ENCODE measurements around the gene SMYD2. TPM values are rescaled to one million over a fixed set of nuclear protein-coding genes. Genes with fewer than 3 reads are reported as not detected.

The SMYD2 gene
- total RNA-seq, 4 donors from 2014 or later = 6.8 to 41.3 (median 19.2) TPM

DNA sequence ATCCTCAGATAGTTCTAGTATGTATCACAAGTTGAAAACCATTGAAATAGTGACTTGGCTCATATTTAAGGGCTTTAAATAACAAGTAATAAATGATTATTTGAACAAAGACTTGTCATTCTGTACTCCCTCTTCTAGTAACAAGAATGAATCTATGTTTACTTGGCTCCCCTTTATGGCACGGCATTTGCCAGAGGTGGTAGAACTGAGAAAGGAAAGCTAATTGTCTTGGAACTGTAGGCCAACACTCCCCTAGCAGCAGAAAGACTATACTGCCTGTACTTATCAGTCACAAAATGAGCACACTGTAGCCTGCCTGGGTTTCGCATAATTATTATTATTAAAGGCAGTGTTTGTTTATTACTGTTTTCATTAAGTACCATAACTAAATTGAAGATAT is 29.6 kb upstream of the SMYD2 start:
- H3K36me3 ChIP-seq = no peaks in the 10 kb centered on the region
- no peak overlapping the region for H3K27ac ChIP-seq
- no peak for DNase-seq
- TF ChIP-seq CTCF (IDR thresholded peaks at IDR 0.05) (no peak), POLR2A (IDR thresholded peaks at IDR 0.05) (no peak)
- H3K9me3 ChIP-seq = no peaks in the 10 kb centered on the region
- no peaks in the 10 kb centered on the region for H3K27me3 ChIP-seq
- intact Hi-C loops (cut with DNase I; ENCODE audit: low total_unique reads) = no loop called here
- no peaks in the 10 kb centered on the region for H3K4me1 ChIP-seq
- no peak overlapping the region for H3K4me3 ChIP-seq

- no peak for TF ChIP-seq POLR2A (IDR thresholded peaks at IDR 0.05)
- no peak for TF ChIP-seq CTCF (IDR thresholded peaks at IDR 0.05)
- Histone ChIP-seq H3K9me3 (no peaks in the 10 kb centered on the region), H3K36me3 (no peaks in the 10 kb centered on the region), H3K4me1 (no peaks in the 10 kb centered on the region), H3K27ac (no peak overlapping the region), H3K27me3 (no peaks in the 10 kb centered on the region), H3K4me3 (no peak overlapping the region)
- DNase-seq = no peak
- intact Hi-C loops (cut with DNase I; ENCODE audit: low total_unique reads) = no loop called here
Measured at GRCh38 chr1:214255509-214255908, 25.4 kb upstream of the SMYD2 start.

DNA sequence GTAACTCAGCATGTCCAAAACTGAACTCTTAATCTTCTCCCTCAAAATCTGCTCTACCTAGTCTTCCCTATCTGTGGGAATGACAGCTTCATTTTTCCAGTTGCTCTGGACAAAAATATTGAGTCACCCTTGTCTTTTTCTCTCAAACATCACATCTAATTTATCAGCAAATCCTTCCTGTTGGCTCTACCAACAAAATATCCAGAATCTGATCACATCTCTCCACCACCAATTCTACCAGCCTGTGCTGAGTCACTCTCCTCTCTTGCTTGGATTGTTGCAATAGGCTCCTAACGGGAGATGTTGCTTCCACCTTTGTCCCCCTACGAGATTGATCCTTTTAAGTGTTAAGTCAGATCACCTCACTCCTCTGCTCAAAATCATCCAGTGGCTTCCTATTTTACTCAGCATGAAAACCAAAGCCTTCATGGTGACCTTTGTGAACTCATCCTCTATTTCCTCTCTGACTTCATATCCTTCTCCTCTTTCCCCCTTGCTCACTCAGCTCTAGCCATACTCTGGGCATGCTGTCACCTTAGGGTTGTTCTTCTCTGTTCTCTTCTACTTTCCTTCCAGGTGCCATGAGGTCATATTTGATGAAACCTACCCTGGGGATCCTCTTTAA is 21.5 kb upstream of the SMYD2 start:
- Histone ChIP-seq H3K27me3 (peaks cover 0 to 6% of the 10 kb centered on the region in 2 donors), H3K9me3 (no peaks in the 10 kb centered on the region), H3K27ac (no peak overlapping the region), H3K4me3 (no peak overlapping the region), H3K36me3 (no peaks in the 10 kb centered on the region), H3K4me1 (no peaks in the 10 kb centered on the region)
- TF ChIP-seq CTCF (IDR thresholded peaks at IDR 0.05) (no peak), POLR2A (IDR thresholded peaks at IDR 0.05) (no peak)
- no peak for DNase-seq
- intact Hi-C loops (cut with DNase I; ENCODE audit: low total_unique reads) = no loop called here

- Histone ChIP-seq H3K36me3 (no peaks in the 10 kb centered on the region), H3K4me3 (no peak overlapping the region), H3K4me1 (no peaks in the 10 kb centered on the region), H3K27ac (no peak overlapping the region), H3K9me3 (no peaks in the 10 kb centered on the region), H3K27me3 (peaks cover 0 to 17% of the 10 kb centered on the region in 2 donors)
- intact Hi-C loops (cut with DNase I; ENCODE audit: low total_unique reads) = loop anchor here (5.0 kb wide), 2 partner anchors 57 to 72 kb away; no protein-coding TSS in a partner anchor
- no peak for TF ChIP-seq CTCF (IDR thresholded peaks at IDR 0.05)
- no peak for TF ChIP-seq POLR2A (IDR thresholded peaks at IDR 0.05)
- no peak for DNase-seq
Measured at GRCh38 chr1:214260561-214261205, 20.3 kb upstream of the SMYD2 start.
